Measurements from ENCODE around the gene KCNJ10. TPM values are rescaled to one million over a fixed set of nuclear protein-coding genes. Genes with fewer than 3 reads are reported as not detected.

The KCNJ10 gene
- total RNA-seq, 2 donors from 2014 or later = not detected

GRCh38 chr1:159986093-159986492, 83.9 kb downstream of the KCNJ10 start:
- Histone ChIP-seq H3K36me3 (no peaks in the 10 kb centered on the region), H3K27me3 (replicated peaks; ENCODE audit: insufficient read depth) (no peaks in the 10 kb centered on the region), H3K9me3 (no peaks in the 10 kb centered on the region), H3K27ac (no peak overlapping the region), H3K4me3 (no peak overlapping the region), H3K4me1 (ENCODE audit: control insufficient read depth in 1 of 2, low read depth in 2 of 2) (no peaks in the 10 kb centered on the region)
- DNase-seq (ENCODE audit: low spot score) = no peak
- TF ChIP-seq CTCF (IDR thresholded peaks at IDR 0.05) = no peak
- no peak for ATAC-seq (ENCODE audit: insufficient number of reproducible peaks, low FRiP score, low read depth)

GRCh38 chr1:159985473-159985872, 84.5 kb downstream of the KCNJ10 start:
- H3K4me1 ChIP-seq (ENCODE audit: control insufficient read depth in 1 of 2, low read depth in 2 of 2) = no peaks in the 10 kb centered on the region
- H3K27me3 ChIP-seq (replicated peaks; ENCODE audit: insufficient read depth) = no peaks in the 10 kb centered on the region
- no peaks in the 10 kb centered on the region for H3K9me3 ChIP-seq
- ATAC-seq (ENCODE audit: insufficient number of reproducible peaks, low FRiP score, low read depth) (no peak), DNase-seq (ENCODE audit: low spot score) (no peak)
- no peak overlapping the region for H3K27ac ChIP-seq
- no peak overlapping the region for H3K4me3 ChIP-seq
- TF ChIP-seq CTCF (IDR thresholded peaks at IDR 0.05) = no peak
- no peaks in the 10 kb centered on the region for H3K36me3 ChIP-seq

DNA sequence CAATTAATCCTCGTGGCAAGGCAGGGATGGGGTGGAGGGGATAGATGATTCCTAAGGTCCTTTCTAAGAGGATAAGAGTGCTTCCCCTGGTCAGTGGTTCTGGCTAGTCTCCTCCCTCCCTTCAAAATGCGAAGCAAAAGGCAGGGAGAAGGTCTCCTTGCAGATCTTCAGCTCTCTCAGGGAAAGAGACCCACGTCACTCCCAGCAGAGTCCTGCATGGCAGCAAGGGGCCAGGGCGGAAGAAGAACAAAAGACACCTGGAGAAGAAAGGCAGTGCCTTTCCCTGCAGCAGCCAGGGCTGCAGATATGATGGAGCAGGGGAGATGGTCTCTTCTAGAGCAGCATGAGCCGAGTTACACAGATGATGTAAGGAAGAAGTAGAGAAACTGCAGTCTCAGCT, 86.3 kb downstream of the KCNJ10 start:
- Histone ChIP-seq H3K9me3 (no peaks in the 10 kb centered on the region), H3K4me1 (ENCODE audit: control insufficient read depth in 1 of 2, low read depth in 2 of 2) (no peaks in the 10 kb centered on the region), H3K27me3 (replicated peaks; ENCODE audit: insufficient read depth) (no peaks in the 10 kb centered on the region), H3K36me3 (no peaks in the 10 kb centered on the region), H3K4me3 (no peak overlapping the region), H3K27ac (no peak overlapping the region)
- ATAC-seq (ENCODE audit: insufficient number of reproducible peaks, low FRiP score, low read depth) (no peak), DNase-seq (ENCODE audit: low spot score) (no peak)
- TF ChIP-seq CTCF (IDR thresholded peaks at IDR 0.05) = no peak

GRCh38 chr1:159982280-159982679, 87.7 kb downstream of the KCNJ10 start:
- Histone ChIP-seq H3K9me3 (no peaks in the 10 kb centered on the region), H3K4me3 (no peak overlapping the region), H3K27ac (no peak overlapping the region), H3K4me1 (ENCODE audit: control insufficient read depth in 1 of 2, low read depth in 2 of 2) (no peaks in the 10 kb centered on the region), H3K27me3 (replicated peaks; ENCODE audit: insufficient read depth) (no peaks in the 10 kb centered on the region), H3K36me3 (no peaks in the 10 kb centered on the region)
- ATAC-seq (ENCODE audit: insufficient number of reproducible peaks, low FRiP score, low read depth) (no peak), DNase-seq (ENCODE audit: low spot score) (no peak)
- no peak for TF ChIP-seq CTCF (IDR thresholded peaks at IDR 0.05)

DNA sequence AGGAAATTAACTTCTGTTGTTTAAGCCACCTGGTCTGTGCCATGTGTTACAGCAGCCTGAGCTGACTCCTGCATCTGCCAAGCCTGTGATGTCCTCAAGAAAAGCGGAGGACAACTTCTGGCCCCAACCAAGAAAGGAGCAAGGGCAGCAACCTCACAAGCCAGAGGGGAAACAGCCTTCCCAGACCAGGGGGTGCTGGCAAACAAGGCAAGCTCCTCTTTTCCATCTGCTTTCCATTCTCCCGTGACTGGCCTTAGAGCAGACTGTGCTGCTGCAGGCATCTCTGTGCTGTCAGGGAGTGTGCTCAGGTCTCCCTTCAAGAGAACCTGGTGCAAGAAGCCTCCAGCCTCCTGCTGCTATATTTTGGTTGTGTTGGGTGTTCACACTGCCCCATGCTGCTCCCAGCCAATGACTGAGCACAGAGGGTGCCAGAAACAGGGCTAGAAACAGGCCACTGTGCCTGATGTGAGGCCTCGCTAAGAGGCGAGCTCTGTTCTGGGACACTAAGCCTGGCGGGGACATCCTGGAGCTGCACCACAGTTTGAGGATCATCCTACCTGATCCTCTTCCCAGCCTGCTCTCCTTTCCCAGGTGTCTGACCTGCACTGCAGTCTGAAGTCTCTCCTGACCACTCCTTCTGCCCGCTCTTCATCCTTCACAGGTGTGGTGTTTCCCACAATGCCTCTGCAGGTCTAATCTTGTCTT, 88.5 kb downstream of the KCNJ10 start:
- ATAC-seq (ENCODE audit: insufficient number of reproducible peaks, low FRiP score, low read depth) (no peak), DNase-seq (ENCODE audit: low spot score) (no peak)
- Histone ChIP-seq H3K27ac (no peak overlapping the region), H3K36me3 (no peaks in the 10 kb centered on the region), H3K27me3 (replicated peaks; ENCODE audit: insufficient read depth) (no peaks in the 10 kb centered on the region), H3K4me3 (no peak overlapping the region), H3K9me3 (no peaks in the 10 kb centered on the region), H3K4me1 (ENCODE audit: control insufficient read depth in 1 of 2, low read depth in 2 of 2) (no peaks in the 10 kb centered on the region)
- TF ChIP-seq CTCF (IDR thresholded peaks at IDR 0.05) = no peak

All from thoracic aorta (tissue), 2 donors.